HFFc6 (cell line): ENCODE data around the gene EEF1A1. TPM values are rescaled to one million over a fixed set of nuclear protein-coding genes. Genes with fewer than 3 reads are reported as not detected.
"Not testable (repeated sequence)": the region's sequence is repeated elsewhere in the genome, so short reads cannot be mapped to it uniquely, and the experiment has no call there.

Experiments
- DNase-seq: peaks from one replicate; pipeline ENCODE4 v3.0.0-alpha.2; 2018
- H3K27ac Mint-ChIP-seq: 2 replicates; pipeline ENCODE4 v1.8.0; 2020; ENCODE audit warnings: mild to moderate bottlenecking, mixed read lengths
- H3K27me3 Mint-ChIP-seq: 2 replicates; pipeline ENCODE4 v1.8.0; 2021; ENCODE audit warnings: mild to moderate bottlenecking, moderate library complexity, mixed read lengths; ENCODE audit not compliant: insufficient read depth
- H3K36me3 Mint-ChIP-seq: 2 replicates; pipeline ENCODE4 v1.8.0; 2021; ENCODE audit warnings: low read depth, mixed read lengths
- H3K4me1 Mint-ChIP-seq: 2 replicates; pipeline ENCODE4 v1.8.0; 2020; ENCODE audit warnings: low read depth, mixed read lengths
- H3K4me3 Mint-ChIP-seq: 2 replicates; pipeline ENCODE4 v1.8.0; 2020; ENCODE audit warnings: mild to moderate bottlenecking, moderate library complexity, mixed read lengths
- H3K9me3 Mint-ChIP-seq: 2 replicates; pipeline ENCODE4 v1.8.0; 2020; ENCODE audit warnings: mild to moderate bottlenecking, mixed read lengths
- CTCF ChIP-seq: fragments of 200-600 bp; sonication (generic); IDR thresholded peaks from 2 replicates; pipeline ENCODE4 v1.5.0; 2021; ENCODE audit warnings: antibody characterized with exemption, mild to moderate bottlenecking
- total RNA-seq, 6 experiments: library from RNA; stranded (reverse); fragmentation: NEBNext Ultra II Directional; extraction: Animal tissue kit (Norgen Biotek cat#: 25700); gene quantifications; 2 replicates in 1 of 6; 3 replicates in 5 of 6; pipeline ENCODE4 v1.2.3, GENCODE V29; 2021

The EEF1A1 gene
- total RNA-seq, 6 experiments from 2014 or later = 8,709 to 10,268 (median 10,123) TPM

GRCh38 chr6:73542891-73543290 is 22.1 kb upstream of the EEF1A1 start:
- no peaks in the 10 kb centered on the region for H3K4me1 Mint-ChIP-seq
- peaks cover 2% of the 10 kb centered on the region; the same call in 1 of the 2 replicates for H3K27me3 Mint-ChIP-seq
- no peak overlapping the region for H3K27ac Mint-ChIP-seq
- no peaks in the 10 kb centered on the region for H3K36me3 Mint-ChIP-seq
- no peak overlapping the region for H3K4me3 Mint-ChIP-seq
- DNase-seq = no peak
- TF ChIP-seq CTCF = no peak
- H3K9me3 Mint-ChIP-seq = no peaks in the 10 kb centered on the region

GRCh38 chr6:73542481-73542880 is 21.6 kb upstream of the EEF1A1 start:
- not testable (repeated sequence) for H3K4me1 Mint-ChIP-seq, DNase-seq, H3K9me3 Mint-ChIP-seq, H3K27me3 Mint-ChIP-seq, H3K36me3 Mint-ChIP-seq, H3K4me3 Mint-ChIP-seq, H3K27ac Mint-ChIP-seq

GRCh38 chr6:73538116-73538779 is 17.4 kb upstream of the EEF1A1 start:
- DNase-seq = no peak
- Mint-ChIP-seq H3K27ac (no peak overlapping the region), H3K27me3 (peaks cover 2% of the 10 kb centered on the region), H3K4me3 (no peak overlapping the region), H3K9me3 (no peaks in the 10 kb centered on the region), H3K36me3 (no peaks in the 10 kb centered on the region), H3K4me1 (no peaks in the 10 kb centered on the region)
- no peak for TF ChIP-seq CTCF

GRCh38 chr6:73537677-73538076 is 16.8 kb upstream of the EEF1A1 start:
- no peak for DNase-seq
- Mint-ChIP-seq H3K4me3 (no peak overlapping the region), H3K36me3 (no peaks in the 10 kb centered on the region), H3K27ac (no peak overlapping the region), H3K27me3 (peaks cover 2% of the 10 kb centered on the region), H3K4me1 (no peaks in the 10 kb centered on the region), H3K9me3 (no peaks in the 10 kb centered on the region)
- TF ChIP-seq CTCF = no peak

- Mint-ChIP-seq H3K9me3 (no peaks in the 10 kb centered on the region), H3K27ac (no peak overlapping the region), H3K4me3 (no peak overlapping the region), H3K36me3 (no peaks in the 10 kb centered on the region), H3K4me1 (peaks cover 5% of the 10 kb centered on the region; the same call in 1 of the 2 replicates), H3K27me3 (peaks cover under 1% of the 10 kb centered on the region)
- DNase-seq = no peak
- no peak for TF ChIP-seq CTCF
Observed at GRCh38 chr6:73534628-73535027, 13.8 kb upstream of the EEF1A1 start.

- no peak for TF ChIP-seq CTCF
- no peak overlapping the region for H3K4me3 Mint-ChIP-seq
- peaks cover 5% of the 10 kb centered on the region; the same call in 1 of the 2 replicates for H3K4me1 Mint-ChIP-seq
- DNase-seq = no peak
- no peaks in the 10 kb centered on the region; the same call in 1 of the 2 replicates for H3K27me3 Mint-ChIP-seq
- no peaks in the 10 kb centered on the region for H3K9me3 Mint-ChIP-seq
- H3K36me3 Mint-ChIP-seq = no peaks in the 10 kb centered on the region
- H3K27ac Mint-ChIP-seq = no peak overlapping the region
Observed at GRCh38 chr6:73532293-73532692, 11.5 kb upstream of the EEF1A1 start.
